Right lobe of liver (tissue), 6 donors: ENCODE results near the gene PISD. TPM values are rescaled to one million over a fixed set of nuclear protein-coding genes. Genes with fewer than 3 reads are reported as not detected.

ENCODE experiments used
- ATAC-seq, 4 donors: fragments of 200-7000 bp; cut with Tn5 transposase; one replicate each; pipeline ENCODE4 v1.9.1; 2020; ENCODE audit warnings: mild to moderate bottlenecking in 4 of 4, moderate library complexity in 4 of 4
- DNase-seq, 3 donors: peaks; one replicate each; pipeline ENCODE4 v3.0.0-alpha.2; 2020
- H3K27ac ChIP-seq, 3 donors: fragments of 200-600 bp; one replicate each; pipeline ENCODE4 v1.8.0; 2022
- H3K27me3 ChIP-seq, 2 donors: fragments of 200-600 bp; one replicate each; pipeline ENCODE4 v1.8.0; 2022
- H3K36me3 ChIP-seq, 4 donors: fragments of 200-600 bp; sonication (generic) in 1 of 4; one replicate each; pipeline versions ENCODE4 v1.5.1 to v1.8.0; 2017 to 2022; ENCODE audit warnings: control low read depth in 1 of 4
- H3K4me1 ChIP-seq, 4 donors: fragments of 200-600 bp; sonication (generic) in 1 of 4; one replicate each; pipeline versions ENCODE4 v1.5.1 to v1.8.0; 2017 to 2022; ENCODE audit warnings: control low read depth in 1 of 4
- H3K4me3 ChIP-seq, 3 donors: fragments of 200-600 bp; one replicate each; pipeline ENCODE4 v1.8.0; 2022
- H3K9me3 ChIP-seq, 4 donors: fragments of 200-600 bp; sonication (generic) in 1 of 4; one replicate each; pipeline versions ENCODE4 v1.5.1 to v1.8.0; 2017 to 2022; ENCODE audit warnings: control low read depth in 1 of 4
- POLR2A ChIP-seq: fragments of 450-650 bp; IDR thresholded peaks from one replicate; pipeline ENCODE4 v1.6.1; 2017; ENCODE audit warnings: antibody characterized with exemption, mild to moderate bottlenecking
- WGBS: methylation state at CpG from one replicate; pipeline ENCODE4 v1.1.6; 2018; ENCODE audit warnings: low coverage, low lambda C conversion rate; ENCODE audit not compliant: insufficient coverage; ENCODE audit errors: missing lambda C conversion rate; 5-methylcytosine and 5-hydroxymethylcytosine counted together
- intact Hi-C, 2 donors: fragments of 100-400 bp; cut with DNase I; formaldehyde crosslinking; loops; one replicate each; pipeline versions ENCODE4 v1.11.2 to v1.14.1; 2022
- total RNA-seq, 6 experiments: library from RNA; depleted of rRNA in 2 of 6; stranded (reverse); fragments of >200 nt in 2 of 6; fragmentation: NEBNext Ultra II Directional in 3 of 6; extraction: Animal tissue kit (Norgen Biotek cat#: 25700) in 3 of 6; gene quantifications; one replicate each; pipeline versions ENCODE4 v1.1.0 to v1.2.4, GENCODE V29; 2016 to 2023
- TF ChIP-seq, protein P1 (sequence below), 4 donors: fragments of 200-600 bp in 3 of 4; fragments of 450-650 bp in 1 of 4; IDR thresholded peaks; one replicate each; pipeline versions ENCODE4 v1.5.1 to v1.8.0; 2016 to 2022; ENCODE audit warnings: antibody characterized with exemption in 4 of 4, mild to moderate bottlenecking in 2 of 4
- donor health status: DM: no; HTN: yes; CAD: no.
- donor health status: DM: no; HTN: no; CAD: no.
- donor health status: DM: no; HTN: no; CAD: no.
- donor health status: DM: no; HTN: yes; CAD: no.
- donor health status: DM: no; HTN: yes; CAD: no.

The PISD gene
- total RNA-seq, 6 experiments from 2014 or later: 15.5 to 22.9 (median 18.1) TPM

DNA sequence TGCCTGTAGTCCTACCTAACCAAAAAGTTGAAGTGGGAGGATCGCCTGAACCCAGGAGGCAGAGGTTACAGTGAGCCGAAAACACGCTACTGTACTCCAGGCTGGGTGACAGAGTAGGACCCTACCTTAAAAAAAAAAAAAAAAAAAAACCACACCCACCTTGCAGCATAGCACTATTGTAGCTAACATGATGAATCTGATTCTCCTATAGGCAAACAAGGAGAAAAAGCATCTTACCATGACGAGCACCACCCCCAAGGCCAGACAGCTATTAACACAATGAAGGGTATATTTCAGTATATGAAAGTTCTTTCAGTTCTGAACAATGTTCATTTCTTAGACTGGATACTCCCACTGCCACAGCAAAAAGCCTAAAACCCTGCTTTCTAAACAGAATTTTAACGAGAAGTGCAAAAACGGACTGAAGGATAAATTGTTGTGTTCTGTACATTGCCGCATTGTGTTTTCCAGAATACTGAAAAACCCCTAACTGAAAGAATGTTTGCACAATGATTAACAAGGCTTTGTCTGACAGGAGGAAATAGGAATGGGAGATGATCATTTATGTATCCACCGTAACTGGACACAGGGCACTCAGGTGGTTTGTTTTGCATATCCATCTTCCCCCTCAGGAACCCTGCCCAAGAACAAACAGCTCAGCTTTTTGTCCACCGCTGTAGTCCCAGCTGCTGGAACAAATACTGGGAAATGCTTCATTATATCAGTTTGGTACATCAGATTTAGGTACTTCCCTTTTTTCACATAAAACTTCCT lies 8.9 kb downstream of the PISD start:
- ATAC-seq (peak in 1 of 4 donors; percentile 44), DNase-seq (no peak)
- Histone ChIP-seq H3K9me3 (no peaks in the 10 kb centered on the region), H3K4me3 (no peak overlapping the region), H3K36me3 (peaks cover 0 to 7% (median under 1%) of the 10 kb centered on the region in 4 donors), H3K4me1 (peaks cover 0 to 4% (median 2%) of the 10 kb centered on the region in 4 donors), H3K27me3 (no peaks in the 10 kb centered on the region), H3K27ac (no peak overlapping the region)
- intact Hi-C loops: no loop called here
- 80% methylated on average over 9 of the region's 9 CpGs for WGBS
- no peak for TF ChIP-seq POLR2A
- TF ChIP-seq, protein P1, sequence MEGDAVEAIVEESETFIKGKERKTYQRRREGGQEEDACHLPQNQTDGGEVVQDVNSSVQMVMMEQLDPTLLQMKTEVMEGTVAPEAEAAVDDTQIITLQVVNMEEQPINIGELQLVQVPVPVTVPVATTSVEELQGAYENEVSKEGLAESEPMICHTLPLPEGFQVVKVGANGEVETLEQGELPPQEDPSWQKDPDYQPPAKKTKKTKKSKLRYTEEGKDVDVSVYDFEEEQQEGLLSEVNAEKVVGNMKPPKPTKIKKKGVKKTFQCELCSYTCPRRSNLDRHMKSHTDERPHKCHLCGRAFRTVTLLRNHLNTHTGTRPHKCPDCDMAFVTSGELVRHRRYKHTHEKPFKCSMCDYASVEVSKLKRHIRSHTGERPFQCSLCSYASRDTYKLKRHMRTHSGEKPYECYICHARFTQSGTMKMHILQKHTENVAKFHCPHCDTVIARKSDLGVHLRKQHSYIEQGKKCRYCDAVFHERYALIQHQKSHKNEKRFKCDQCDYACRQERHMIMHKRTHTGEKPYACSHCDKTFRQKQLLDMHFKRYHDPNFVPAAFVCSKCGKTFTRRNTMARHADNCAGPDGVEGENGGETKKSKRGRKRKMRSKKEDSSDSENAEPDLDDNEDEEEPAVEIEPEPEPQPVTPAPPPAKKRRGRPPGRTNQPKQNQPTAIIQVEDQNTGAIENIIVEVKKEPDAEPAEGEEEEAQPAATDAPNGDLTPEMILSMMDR (IDR thresholded peaks at IDR 0.05): no peak

DNA sequence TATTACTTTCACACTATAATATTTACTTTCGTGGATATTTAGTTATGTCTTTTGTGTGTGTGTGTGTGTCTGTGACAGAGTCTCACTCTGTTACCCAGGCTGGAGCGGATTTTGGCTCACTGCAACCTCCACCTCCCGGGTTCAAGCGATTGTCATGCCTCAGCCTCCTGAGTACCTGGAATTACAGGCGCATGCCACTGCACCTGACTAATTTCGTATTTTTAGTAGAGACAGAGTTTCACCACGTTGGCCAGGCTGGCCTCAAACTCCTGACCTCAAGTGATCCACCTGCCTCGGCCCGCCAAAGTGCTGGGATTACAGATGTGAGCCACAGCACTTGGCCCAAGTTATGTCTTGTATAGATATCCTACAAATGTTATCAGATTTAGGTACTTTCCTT lies 9.9 kb downstream of the PISD start:
- H3K9me3 ChIP-seq: no peaks in the 10 kb centered on the region
- peaks cover 0 to 4% (median 2%) of the 10 kb centered on the region in 4 donors for H3K4me1 ChIP-seq
- no peak overlapping the region for H3K27ac ChIP-seq
- 70% methylated on average over 5 of the region's 9 CpGs for WGBS
- H3K27me3 ChIP-seq: no peaks in the 10 kb centered on the region
- H3K36me3 ChIP-seq: peaks cover 0 to 18% (median 4%) of the 10 kb centered on the region in 4 donors
- intact Hi-C loops: no loop called here
- no peak overlapping the region for H3K4me3 ChIP-seq
- DNase-seq (no peak), ATAC-seq (no peak)
- TF ChIP-seq POLR2A: no peak

DNA sequence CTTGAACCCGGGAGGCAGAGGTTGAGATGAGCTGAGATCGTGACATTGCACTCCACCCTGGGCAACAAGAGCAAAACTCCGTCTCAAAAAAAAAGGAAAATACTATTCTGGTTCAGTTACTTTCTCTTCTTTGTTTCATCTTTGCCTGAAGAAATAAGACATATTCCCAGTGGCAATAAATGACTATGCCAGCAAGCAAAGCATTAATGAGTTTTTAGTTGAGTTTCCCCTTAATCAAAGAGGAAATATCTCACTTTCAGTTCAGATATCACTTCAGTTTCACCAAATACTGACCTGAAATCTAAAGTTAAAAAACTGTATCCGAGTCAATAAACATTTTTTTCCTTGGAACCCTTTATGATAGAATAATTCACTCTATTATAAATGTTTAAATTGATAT lies 10.4 kb downstream of the PISD start:
- TF ChIP-seq, protein P1 (IDR thresholded peaks at IDR 0.05): no peak
- TF ChIP-seq POLR2A: no peak
- ATAC-seq (no peak), DNase-seq (no peak)
- Histone ChIP-seq H3K4me1 (peaks cover 0 to 4% (median 2%) of the 10 kb centered on the region in 4 donors), H3K27ac (no peak overlapping the region), H3K9me3 (no peaks in the 10 kb centered on the region), H3K36me3 (peaks cover 0 to 22% (median 6%) of the 10 kb centered on the region in 4 donors), H3K4me3 (no peak overlapping the region), H3K27me3 (no peaks in the 10 kb centered on the region)
- intact Hi-C loops: no loop called here
- WGBS: 70% methylated on average over 3 of the region's 4 CpGs

DNA sequence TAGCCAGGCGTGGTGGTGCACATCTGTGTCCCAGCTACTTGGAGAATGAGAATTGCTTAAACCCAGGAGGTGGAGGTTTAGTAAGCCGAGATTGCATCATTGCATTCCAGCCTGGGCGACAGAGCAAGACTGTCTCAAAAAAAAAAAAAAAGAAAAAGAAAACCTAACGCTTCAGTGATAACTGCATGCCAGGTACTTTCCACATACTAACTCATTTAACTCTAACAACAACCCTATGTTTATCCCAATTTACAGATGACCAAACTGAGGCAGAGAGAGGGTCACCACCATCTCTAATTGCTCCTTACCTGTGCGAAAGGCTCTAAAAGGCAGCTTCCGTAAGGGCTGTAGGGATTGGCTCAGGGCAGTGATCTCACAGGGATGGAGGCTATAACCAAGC lies 11.6 kb downstream of the PISD start:
- DNase-seq (no peak), ATAC-seq (peak; percentile 39 to 72 (median 62))
- Histone ChIP-seq H3K9me3 (no peaks in the 10 kb centered on the region), H3K27ac (no peak overlapping the region), H3K4me1 (peaks cover 0 to 4% (median 2%) of the 10 kb centered on the region in 4 donors), H3K27me3 (no peaks in the 10 kb centered on the region), H3K36me3 (peaks cover 0 to 28% (median 9%) of the 10 kb centered on the region in 4 donors), H3K4me3 (no peak overlapping the region)
- intact Hi-C loops: no loop called here
- 45% methylated on average over 6 of the region's 6 CpGs for WGBS
- TF ChIP-seq, protein P1 (IDR thresholded peaks at IDR 0.05): no peak
- no peak for TF ChIP-seq POLR2A

DNA sequence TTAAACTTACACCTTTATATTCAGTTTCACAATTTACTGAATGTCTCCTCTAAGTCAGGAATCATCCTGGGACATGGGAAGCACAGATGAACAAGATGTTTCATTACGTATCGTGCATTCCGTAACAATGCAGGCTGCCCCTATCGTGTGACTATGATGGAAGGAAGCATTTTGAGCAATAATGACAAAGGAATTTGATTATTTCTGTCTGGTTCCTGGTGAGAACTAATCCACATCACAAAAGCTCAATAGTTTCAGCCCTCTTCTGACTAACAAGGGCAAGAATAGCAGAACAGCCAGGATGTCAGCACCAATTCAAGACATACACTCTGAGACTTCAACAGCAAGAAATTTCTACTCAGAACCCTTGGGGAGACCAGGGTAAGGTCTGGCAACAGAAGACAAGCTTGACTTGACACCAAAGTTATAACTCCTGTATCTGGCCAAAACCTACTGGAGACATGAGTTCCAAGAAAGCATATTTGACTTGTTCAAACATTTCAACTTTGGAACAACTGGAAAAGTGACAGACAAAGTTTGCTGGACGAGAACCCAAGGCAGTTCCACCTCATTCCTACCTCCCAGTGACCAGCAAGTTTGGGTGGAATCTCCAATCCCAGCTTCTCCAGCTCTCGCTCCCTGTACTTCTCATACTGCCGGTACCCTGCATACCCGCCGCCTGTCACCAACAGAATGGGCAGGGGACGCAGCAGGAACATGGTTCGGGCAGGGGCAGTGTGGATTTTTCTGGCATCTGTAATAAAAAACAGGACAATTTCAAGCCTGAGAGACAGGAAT lies 14.3 kb downstream of the PISD start:
- TF ChIP-seq, protein P1 (IDR thresholded peaks at IDR 0.05): no peak
- TF ChIP-seq POLR2A: no peak
- 85% methylated on average over 11 of the region's 11 CpGs for WGBS
- Histone ChIP-seq H3K9me3 (no peaks in the 10 kb centered on the region), H3K36me3 (peaks cover 0 to 28% (median 10%) of the 10 kb centered on the region in 4 donors), H3K27ac (no peak overlapping the region), H3K4me1 (peaks cover 0 to 4% (median 2%) of the 10 kb centered on the region in 4 donors), H3K4me3 (no peak overlapping the region), H3K27me3 (no peaks in the 10 kb centered on the region)
- DNase-seq (no peak), ATAC-seq (no peak)
- intact Hi-C loops: no loop called here
